Glutamatergic neuron (in vitro differentiated cells): ENCODE measurements around the gene RELB. TPM values are rescaled to one million over a fixed set of nuclear protein-coding genes. Genes with fewer than 3 reads are reported as not detected.

ENCODE experiments used
- DNase-seq: peaks from one replicate; pipeline ENCODE4 v3.0.0; 2022
- H3K27ac Mint-ChIP-seq: one replicate; pipeline ENCODE4 v1.8.0; 2020; ENCODE audit warnings: mild to moderate bottlenecking, mixed read lengths, inconsistent platforms; ENCODE audit not compliant: unreplicated experiment
- H3K27me3 Mint-ChIP-seq: one replicate; pipeline ENCODE4 v1.8.0; 2020; ENCODE audit warnings: mild to moderate bottlenecking, moderate library complexity, mixed read lengths, inconsistent platforms; ENCODE audit not compliant: unreplicated experiment
- H3K36me3 Mint-ChIP-seq: one replicate; pipeline ENCODE4 v1.8.0; 2020; ENCODE audit warnings: mild to moderate bottlenecking, mixed read lengths, inconsistent platforms; ENCODE audit not compliant: unreplicated experiment
- H3K4me1 Mint-ChIP-seq: one replicate; pipeline ENCODE4 v1.8.0; 2020; ENCODE audit warnings: mild to moderate bottlenecking, low read depth, mixed read lengths, inconsistent platforms; ENCODE audit not compliant: unreplicated experiment
- H3K4me3 Mint-ChIP-seq: one replicate; pipeline ENCODE4 v1.8.0; 2020; ENCODE audit warnings: mild to moderate bottlenecking, mixed read lengths, inconsistent platforms; ENCODE audit not compliant: unreplicated experiment
- H3K9me3 Mint-ChIP-seq: one replicate; pipeline ENCODE4 v1.8.0; 2020; ENCODE audit warnings: mild to moderate bottlenecking, moderate library complexity, mixed read lengths, inconsistent platforms; ENCODE audit not compliant: unreplicated experiment
- CTCF ChIP-seq: fragments of 200-600 bp; sonication (generic); IDR thresholded peaks from one replicate; pipeline ENCODE4 v1.5.0; 2021; ENCODE audit not compliant: partially characterized antibody, unreplicated experiment
- total RNA-seq: library from RNA; stranded (reverse); fragmentation: NEBNext Ultra II Directional; extraction: Animal tissue kit (Norgen Biotek cat#: 25700); gene quantifications from one replicate; pipeline ENCODE4 v1.2.1, GENCODE V29; 2021; ENCODE audit not compliant: unreplicated experiment

The RELB gene
- total RNA-seq, 1 donor from 2014 or later, result 1.2 TPM

- no peak for DNase-seq
- Mint-ChIP-seq H3K27me3 (peaks cover 6% of the 10 kb centered on the region), H3K4me1 (peaks cover 4% of the 10 kb centered on the region)
Observed at GRCh38 chr19:45068041-45068440, 66.8 kb downstream of the RELB start.

GRCh38 chr19:45069056-45069455, 67.8 kb downstream of the RELB start:
- no peak for TF ChIP-seq CTCF
- H3K27me3 Mint-ChIP-seq, result peaks cover 6% of the 10 kb centered on the region
- peak; percentile 46 for DNase-seq
- peaks cover 4% of the 10 kb centered on the region for H3K4me1 Mint-ChIP-seq
- peaks cover 15% of the 10 kb centered on the region for H3K9me3 Mint-ChIP-seq
- no peak overlapping the region for H3K4me3 Mint-ChIP-seq
- H3K36me3 Mint-ChIP-seq, result no peaks in the 10 kb centered on the region
- H3K27ac Mint-ChIP-seq, result peak overlapping the region; percentile 62

More at GRCh38 chr19:45068041-45068440, 66.8 kb downstream of the RELB start:
- peaks cover 15% of the 10 kb centered on the region for H3K9me3 Mint-ChIP-seq
- no peaks in the 10 kb centered on the region for H3K36me3 Mint-ChIP-seq
- H3K4me3 Mint-ChIP-seq, result no peak overlapping the region
- no peak overlapping the region for H3K27ac Mint-ChIP-seq
- no peak for TF ChIP-seq CTCF

GRCh38 chr19:45070214-45070613, 69.0 kb downstream of the RELB start:
- Mint-ChIP-seq H3K4me1 (peaks cover 10% of the 10 kb centered on the region), H3K36me3 (no peaks in the 10 kb centered on the region), H3K4me3 (peak overlapping the region; percentile 38), H3K9me3 (peaks cover 13% of the 10 kb centered on the region), H3K27ac (peak overlapping the region; percentile 43), H3K27me3 (peaks cover 8% of the 10 kb centered on the region)
- DNase-seq, result no peak
- no peak for TF ChIP-seq CTCF

GRCh38 chr19:45070861-45071544, 69.7 kb downstream of the RELB start:
- no peak for TF ChIP-seq CTCF

GRCh38 chr19:45071545-45071938, 70.3 kb downstream of the RELB start:
- peaks cover 13% of the 10 kb centered on the region for H3K9me3 Mint-ChIP-seq
- no peak for DNase-seq
- H3K27me3 Mint-ChIP-seq, result peaks cover 8% of the 10 kb centered on the region
- H3K4me3 Mint-ChIP-seq, result no peak overlapping the region
- H3K27ac Mint-ChIP-seq, result no peak overlapping the region
- H3K4me1 Mint-ChIP-seq, result peaks cover 11% of the 10 kb centered on the region
- H3K36me3 Mint-ChIP-seq, result no peaks in the 10 kb centered on the region
- TF ChIP-seq CTCF, result no peak

More at GRCh38 chr19:45070861-45071544, 69.7 kb downstream of the RELB start:
- no peak for DNase-seq
- Mint-ChIP-seq H3K27ac (no peak overlapping the region), H3K4me1 (peaks cover 10% of the 10 kb centered on the region), H3K27me3 (peaks cover 8% of the 10 kb centered on the region), H3K9me3 (peaks cover 13% of the 10 kb centered on the region), H3K4me3 (peak overlapping the region; percentile 38), H3K36me3 (no peaks in the 10 kb centered on the region)
